H1 (cell line): ENCODE measurements around the gene WWC2. TPM values are rescaled to one million over a fixed set of nuclear protein-coding genes. Genes with fewer than 3 reads are reported as not detected.

Experiments
- CTCF ChIA-PET: fragments of 300-600 bp; sonication (Branson Sonifier 250); formaldehyde crosslinking; loops from one replicate; lab custom pipeline; 2021; ENCODE audit not compliant: partially characterized antibody; lab: Charles Lee
- POLR2A ChIA-PET: fragments of 300-600 bp; sonication (Branson Sonifier 250); formaldehyde crosslinking; loops from one replicate; lab custom pipeline; 2021; ENCODE audit warnings: inconsistent platforms; ENCODE audit not compliant: partially characterized antibody; lab: Charles Lee
- DNase-seq, 2 experiments: peaks; one replicate each; pipeline versions ENCODE4 v3.0.0 to v3.0.0-alpha.2; 2010 to 2022; ENCODE audit warnings: low spot score in 2 of 2, low read depth in 1 of 2, mixed read lengths in 1 of 2
- FAIRE-seq: peaks from 2 replicates; lab custom pipeline; 2011; peaks lifted over from hg19 to GRCh38; lab: Jason Lieb, UNC
- H2AFZ ChIP-seq: 2 replicates; pipeline ENCODE4 v1.8.1; 2012; ENCODE audit warnings: low read length, inconsistent platforms
- H2AK5ac ChIP-seq: 2 replicates; pipeline ENCODE4 v1.6.1; 2013; ENCODE audit warnings: low read depth, low read length
- H2BK120ac ChIP-seq: replicated peaks from 2 replicates; pipeline ENCODE3; 2013; ENCODE audit warnings: low read depth, low read length, inconsistent platforms
- H2BK12ac ChIP-seq: 2 replicates; pipeline ENCODE4 v1.6.1; 2013; ENCODE audit warnings: low read depth, low read length
- H2BK15ac ChIP-seq: 2 replicates; pipeline ENCODE4 v1.6.1; 2013; ENCODE audit warnings: low read length
- H2BK20ac ChIP-seq: 2 replicates; pipeline ENCODE4 v1.6.1; 2013; ENCODE audit warnings: low read length
- H2BK5ac ChIP-seq: 2 replicates; pipeline ENCODE4 v1.6.1; 2013; ENCODE audit warnings: low read depth, low read length
- H3K14ac ChIP-seq: 2 replicates; pipeline ENCODE4 v1.6.1; 2013; ENCODE audit warnings: inconsistent platforms; ENCODE audit not compliant: insufficient read length
- H3K18ac ChIP-seq: 2 replicates; pipeline ENCODE4 v1.6.1; 2013; ENCODE audit warnings: low read length; ENCODE audit errors: extremely low read depth
- H3K23ac ChIP-seq: 2 replicates; pipeline ENCODE4 v1.6.1; 2013; ENCODE audit warnings: inconsistent platforms; ENCODE audit not compliant: insufficient read length
- H3K23me2 ChIP-seq: 2 replicates; pipeline ENCODE4 v1.6.1; 2013; ENCODE audit warnings: low read depth, low read length
- H3K27ac ChIP-seq: 2 replicates; pipeline ENCODE4 v1.6.1; 2011; ENCODE audit warnings: low read depth, low read length, inconsistent platforms
- H3K27me3 ChIP-seq, 4 experiments: replicated peaks in 1 of 4; 1 replicate in 1 of 4; 2 replicates in 3 of 4; pipeline versions ENCODE4 v1.6.1 to v1.8.1; 2011 to 2013; ENCODE audit warnings: low read length in 3 of 4, mild to moderate bottlenecking in 3 of 4, inconsistent platforms in 2 of 4, mixed read lengths in 2 of 4, moderate library complexity in 1 of 4; ENCODE audit not compliant: control insufficient read depth in 3 of 4, insufficient read depth in 3 of 4; ENCODE audit errors: extremely low read depth in 1 of 4
- H3K36me3 ChIP-seq, 4 experiments: 2 replicates each; pipeline versions ENCODE4 v1.6.1 to v1.8.1; 2011 to 2013; ENCODE audit warnings: mild to moderate bottlenecking in 4 of 4, low read length in 3 of 4, moderate library complexity in 2 of 4, control low read depth in 1 of 4, inconsistent platforms in 1 of 4; ENCODE audit not compliant: insufficient read depth in 4 of 4, control insufficient read depth in 2 of 4
- H3K4ac ChIP-seq: replicated peaks from 2 replicates; pipeline ENCODE3; 2013; ENCODE audit warnings: low read length, low read depth, mixed read lengths, inconsistent platforms; ENCODE audit not compliant: insufficient read length
- H3K4me1 ChIP-seq, 4 experiments: replicated peaks in 1 of 4; 1 replicate in 1 of 4; 2 replicates in 3 of 4; pipeline versions ENCODE4 v1.6.1 to v1.8.1; 2011 to 2013; ENCODE audit warnings: low read length in 3 of 4, inconsistent platforms in 2 of 4, mixed read lengths in 1 of 4; ENCODE audit not compliant: insufficient read depth in 4 of 4, control insufficient read depth in 3 of 4
- H3K4me2 ChIP-seq, 2 experiments: 2 replicates each; pipeline versions ENCODE4 v1.6.1 to v1.8.1; 2011 to 2013; ENCODE audit warnings: low read depth in 2 of 2, low read length in 2 of 2, control low read depth in 1 of 2, inconsistent platforms in 1 of 2, mild to moderate bottlenecking in 1 of 2; ENCODE audit not compliant: insufficient read depth in 1 of 2
- H3K4me3 ChIP-seq, 4 experiments: fragments of 200-600, 300-600 bp in 1 of 4; sonication (generic), shearing (Covaris generic), sonication (Bioruptor Twin) in 1 of 4; 2 replicates each; pipeline versions ENCODE4 v1.5.1 to v1.8.1; 2011 to 2016; ENCODE audit warnings: low read length in 4 of 4, low read depth in 3 of 4, control low read depth in 2 of 4, inconsistent platforms in 2 of 4, mild to moderate bottlenecking in 2 of 4, mixed read lengths in 1 of 4, moderate library complexity in 1 of 4; ENCODE audit not compliant: insufficient read depth in 2 of 4; ENCODE audit errors: extremely low read depth in 1 of 4
- H3K56ac ChIP-seq: replicated peaks from 2 replicates; pipeline ENCODE3; 2013; ENCODE audit warnings: low read depth, mild to moderate bottlenecking, mixed read lengths, low read length, inconsistent platforms; ENCODE audit not compliant: insufficient read length
- H3K79me1 ChIP-seq: 2 replicates; pipeline ENCODE4 v1.6.1; 2013; ENCODE audit warnings: low read depth, low read length, control low read depth
- H3K79me2 ChIP-seq, 2 experiments: 2 replicates each; pipeline versions ENCODE4 v1.6.1 to v1.8.1; 2012 to 2013; ENCODE audit warnings: low read length in 2 of 2, mild to moderate bottlenecking in 2 of 2, inconsistent platforms in 1 of 2; ENCODE audit not compliant: insufficient read depth in 2 of 2, control insufficient read depth in 1 of 2
- H3K9ac ChIP-seq, 4 experiments: replicated peaks in 1 of 4; 1 replicate in 1 of 4; 2 replicates in 3 of 4; pipeline versions ENCODE4 v1.6.1 to v1.8.1; 2011 to 2013; ENCODE audit warnings: low read depth in 3 of 4, low read length in 3 of 4, control low read depth in 2 of 4, mild to moderate bottlenecking in 2 of 4, moderate library complexity in 2 of 4, inconsistent platforms in 1 of 4; ENCODE audit errors: extremely low read depth in 1 of 4
- H3K9me3 ChIP-seq, 2 experiments: 2 replicates each; pipeline versions ENCODE4 v1.6.1 to v1.8.1; 2012 to 2013; ENCODE audit warnings: mild to moderate bottlenecking in 2 of 2, moderate library complexity in 2 of 2, control low read depth in 1 of 2, inconsistent platforms in 1 of 2, low read depth in 1 of 2, low read length in 1 of 2, mixed read lengths in 1 of 2; ENCODE audit not compliant: insufficient read depth in 2 of 2
- H4K20me1 ChIP-seq, 2 experiments: replicated peaks in 1 of 2; 2 replicates each; pipeline versions ENCODE3 to v1.8.1; 2011 to 2013; ENCODE audit warnings: inconsistent platforms in 2 of 2, low read length in 2 of 2, mild to moderate bottlenecking in 1 of 2; ENCODE audit not compliant: insufficient read depth in 2 of 2, control insufficient read depth in 1 of 2
- H4K5ac ChIP-seq: 2 replicates; pipeline ENCODE4 v1.6.1; 2013; ENCODE audit warnings: low read length, low read depth, mixed read lengths, inconsistent platforms; ENCODE audit not compliant: insufficient read length
- H4K8ac ChIP-seq: 2 replicates; pipeline ENCODE4 v1.8.0; 2013; ENCODE audit warnings: mild to moderate bottlenecking, moderate library complexity, low read length, inconsistent platforms; ENCODE audit not compliant: insufficient read depth; ENCODE audit errors: extremely low read depth
- H4K91ac ChIP-seq: replicated peaks from 2 replicates; pipeline ENCODE3; 2013; ENCODE audit warnings: low read length, mixed read lengths, inconsistent platforms; ENCODE audit not compliant: insufficient read length
- BCL11A ChIP-seq, 2 experiments: IDR thresholded peaks; one replicate each; pipeline ENCODE4 v1.6.1; 2011; ENCODE audit warnings: low read depth in 2 of 2, low read length in 2 of 2, mild to moderate bottlenecking in 2 of 2
- CBX5 ChIP-seq: fragments of 300-800, 300-1000 bp; sonication (generic); IDR thresholded peaks from 2 replicates; pipeline ENCODE4 v1.7.1; 2016; ENCODE audit warnings: antibody characterized with exemption, low read length, low read depth
- CHD1 ChIP-seq: IDR thresholded peaks from 2 replicates; pipeline ENCODE4 v1.6.1; 2012; ENCODE audit warnings: low read depth, low read length, improper control_type of control experiment
- FOSL1 ChIP-seq: IDR thresholded peaks from 2 replicates; pipeline ENCODE4 v1.6.1; 2011; ENCODE audit warnings: mild to moderate bottlenecking, low read depth, low read length, moderate library complexity; ENCODE audit not compliant: insufficient read depth
- JUND ChIP-seq: IDR thresholded peaks from 2 replicates; pipeline ENCODE4 v1.6.1; 2011; ENCODE audit warnings: mild to moderate bottlenecking, improper control_type of control experiment, low read length
- KDM5A ChIP-seq: fragments of 200-600 bp; IDR thresholded peaks from 2 replicates; pipeline ENCODE4 v1.7.1; 2012; ENCODE audit warnings: mild to moderate bottlenecking, low read length, inconsistent platforms, mixed read lengths
- NANOG ChIP-seq: IDR thresholded peaks from 2 replicates; pipeline ENCODE4 v1.6.1; 2011; ENCODE audit warnings: low read length, low read depth, mild to moderate bottlenecking, inconsistent platforms; ENCODE audit not compliant: insufficient read depth, poor library complexity, severe bottlenecking
- POU5F1 ChIP-seq: IDR thresholded peaks from 2 replicates; pipeline ENCODE4 v1.6.1; 2011; ENCODE audit warnings: low read depth, mild to moderate bottlenecking, low read length, moderate library complexity
- RFX5 ChIP-seq: IDR thresholded peaks from 2 replicates; pipeline ENCODE4 v1.6.1; 2011; ENCODE audit warnings: low read depth, low read length, improper control_type of control experiment, borderline replicate concordance
- RXRA ChIP-seq: IDR thresholded peaks from 2 replicates; pipeline ENCODE4 v1.6.1; 2011; ENCODE audit warnings: low read depth, mild to moderate bottlenecking, low read length, moderate library complexity; ENCODE audit not compliant: insufficient read depth
- SIRT6 ChIP-seq: IDR thresholded peaks from one replicate; pipeline ENCODE4 v1.7.1; 2012; ENCODE audit warnings: low read length, inconsistent platforms
- SP1 ChIP-seq: IDR thresholded peaks from 2 replicates; pipeline ENCODE4 v1.6.1; 2011; ENCODE audit warnings: low read depth, low read length
- TCF12 ChIP-seq: IDR thresholded peaks from 2 replicates; pipeline ENCODE4 v1.6.1; 2011; ENCODE audit warnings: low read depth, mild to moderate bottlenecking, low read length
- YY1 ChIP-seq: IDR thresholded peaks from 2 replicates; pipeline ENCODE4 v1.6.1; 2011; ENCODE audit warnings: low read depth, mild to moderate bottlenecking, low read length
- ZNF274 ChIP-seq: IDR thresholded peaks from 2 replicates; pipeline ENCODE4 v1.7.0; 2012; ENCODE audit warnings: low read length, borderline replicate concordance; ENCODE audit errors: extremely low read depth
- polyA plus RNA-seq, 7 experiments: library from polyadenylated mRNA; depleted of rRNA in 3 of 7; stranded (reverse) in 5 of 7; unstranded in 2 of 7; fragments of >200 nt in 5 of 7; fragments of 200-250 nt in 2 of 7; gene quantifications; 1 replicate in 5 of 7; 2 replicates in 1 of 7; 4 replicates in 1 of 7; pipeline versions ENCODE4 v1.2.1 to v1.2.3, GENCODE V29; 2011 to 2013; ENCODE audit warnings: missing spikeins in 2 of 7, mixed read lengths in 2 of 7
- total RNA-seq: library from RNA; stranded (reverse); fragmentation: NEBNext Ultra II Directional; extraction: Animal tissue kit (Norgen Biotek cat#: 25700); gene quantifications from 2 replicates; pipeline ENCODE4 v1.2.1, GENCODE V29; 2021

The WWC2 gene
- total and polyA plus RNA-seq, 2 of the 8 experiments (the other 6 are each of a cell fraction or from before 2014, with no cell fraction given), result 17.6 to 135 TPM

DNA sequence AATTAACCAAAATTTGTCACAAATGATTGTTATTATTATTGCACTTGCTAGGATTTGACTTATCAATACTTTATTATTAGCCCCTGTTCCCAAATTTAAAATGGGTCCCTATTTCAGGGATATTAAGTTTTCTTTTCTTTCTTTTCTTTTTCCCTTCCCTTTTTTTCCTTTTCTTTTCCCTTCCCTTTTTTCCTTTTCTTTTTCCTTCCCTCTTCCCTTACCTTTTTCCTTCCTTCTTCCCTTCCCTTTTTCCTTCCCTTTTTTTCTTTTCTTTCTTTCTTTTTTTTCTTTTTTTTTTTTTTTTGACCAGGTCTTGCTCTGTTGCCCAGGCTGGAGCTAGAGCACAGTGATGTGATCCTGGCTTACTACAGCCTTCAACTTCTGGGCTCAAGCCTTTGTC lies 33.8 kb downstream of the WWC2 start:
- Histone ChIP-seq H3K14ac (no peak overlapping the region), H3K4me1 (peaks cover 0 to 4% (median under 1%) of the 10 kb centered on the region in 4 experiments; a peak in 2 of 7 replicates), H2BK5ac (no peak overlapping the region), H4K5ac (no peak overlapping the region), H2AFZ (no peak overlapping the region), H4K8ac (no peak overlapping the region), H3K18ac (no peak overlapping the region), H2BK15ac (no peak overlapping the region), H2BK20ac (no peak overlapping the region), H3K9me3 (no peaks in the 10 kb centered on the region), H3K79me1 (no peaks in the 10 kb centered on the region), H3K4me2 (no peak overlapping the region), H3K27me3 (no peaks in the 10 kb centered on the region), H3K27ac (no peak overlapping the region), H2BK12ac (no peak overlapping the region), H2BK120ac (no peak overlapping the region), H2AK5ac (no peak overlapping the region), H3K36me3 (no peaks in the 10 kb centered on the region), H3K4ac (no peak overlapping the region), H3K23me2 (no peaks in the 10 kb centered on the region), H3K56ac (no peak overlapping the region), H4K20me1 (peaks cover 13 to 17% of the 10 kb centered on the region in 2 experiments), H3K79me2 (peaks cover 17 to 97% of the 10 kb centered on the region in 2 experiments), H3K23ac (no peak overlapping the region), H4K91ac (no peak overlapping the region), H3K4me3 (no peak overlapping the region), H3K9ac (no peak overlapping the region)
- DNase-seq (no peak), FAIRE-seq (no peak)
- ChIA-PET CTCF (no interaction called here), POLR2A (no interaction called here)
- TF ChIP-seq ZNF274 (no peak), POU5F1 (no peak), TCF12 (no peak), YY1 (no peak), CBX5 (no peak), SIRT6 (no peak), CHD1 (no peak), RXRA (no peak), KDM5A (no peak), NANOG (no peak), RFX5 (no peak), JUND (no peak), FOSL1 (no peak), BCL11A (IDR thresholded peaks at IDR 0.05; ENCODE audit: low read depth in 2 of 2, low read length in 2 of 2) (no peak), SP1 (no peak)
